Hepatocyte (in vitro differentiated cells): ENCODE results near the gene ATIC.
"Not testable (repeated sequence)": the region's sequence is repeated elsewhere in the genome, so short reads cannot be mapped to it uniquely, and the experiment has no call there.

Source experiments
- CTCF ChIP-seq: fragments of 200-600 bp; sonication (generic); IDR thresholded peaks from 2 replicates; pipeline ENCODE4 v1.5.1; 2016; ENCODE audit warnings: antibody characterized with exemption, mild to moderate bottlenecking; ENCODE audit not compliant: poor library complexity
- EZH2 ChIP-seq: fragments of 200-600 bp; sonication (generic); IDR thresholded peaks from 2 replicates; pipeline ENCODE4 v1.6.1; 2016; ENCODE audit warnings: antibody characterized with exemption, mild to moderate bottlenecking, borderline replicate concordance

GRCh38 chr2:215311259-215311624 lies 617 bp upstream of the ATIC start:
- not testable (repeated sequence) for TF ChIP-seq CTCF, EZH2
